Heart right ventricle (tissue), 16 donors: ENCODE measurements around the gene CXCR3. TPM values are rescaled to one million over a fixed set of nuclear protein-coding genes. Genes with fewer than 3 reads are reported as not detected.

Experiments used
- ATAC-seq, 8 donors: fragments of 200-7000 bp; cut with Tn5 transposase; one replicate each; pipeline ENCODE4 v1.9.1; 2020; ENCODE audit warnings: mild to moderate bottlenecking in 8 of 8, moderate library complexity in 8 of 8, moderate number of reproducible peaks in 1 of 8
- DNase-seq, 2 donors: peaks; one replicate each; pipeline ENCODE4 v3.0.0-alpha.2; 2020
- H3K27ac ChIP-seq, 10 donors: fragments of 200-600 bp; sonication (generic) in 2 of 10; one replicate each; pipeline versions ENCODE4 v1.5.0 to v1.8.0; 2020 to 2022; ENCODE audit warnings: mild to moderate bottlenecking in 3 of 10
- H3K27me3 ChIP-seq, 7 donors: fragments of 200-600 bp; one replicate each; pipeline ENCODE4 v1.8.0; 2021 to 2022; ENCODE audit warnings: mild to moderate bottlenecking in 2 of 7
- H3K36me3 ChIP-seq, 9 donors: fragments of 200-600 bp; sonication (generic) in 1 of 9; one replicate each; pipeline versions ENCODE4 v1.5.0 to v1.8.0; 2020 to 2022; ENCODE audit warnings: mild to moderate bottlenecking in 2 of 9
- H3K4me1 ChIP-seq, 9 donors: fragments of 200-600 bp; sonication (generic) in 1 of 9; one replicate each; pipeline versions ENCODE4 v1.5.0 to v1.8.0; 2020 to 2022; ENCODE audit warnings: mild to moderate bottlenecking in 4 of 9
- H3K4me3 ChIP-seq, 10 donors: fragments of 200-600 bp; sonication (generic) in 2 of 10; one replicate each; pipeline versions ENCODE4 v1.5.0 to v1.8.0; 2020 to 2022; ENCODE audit warnings: mild to moderate bottlenecking in 7 of 10, moderate library complexity in 2 of 10
- H3K9me3 ChIP-seq, 11 donors: fragments of 200-600 bp in 10 of 11; sonication (generic) in 2 of 11; one replicate each; pipeline versions ENCODE4 v1.5.0 to v1.8.0; 2013 to 2022; ENCODE audit warnings: mild to moderate bottlenecking in 2 of 11, control low read depth in 1 of 11, moderate library complexity in 1 of 11
- WGBS, 2 donors: extraction: QIAGEN DNeasy Blood & Tissue Kit; methylation state at CpG; one replicate each; pipeline ENCODE4 v1.1.7; 2013; ENCODE audit warnings: inconsistent platforms in 1 of 2; 5-methylcytosine and 5-hydroxymethylcytosine counted together
- intact Hi-C, 10 donors: fragments of 100-400 bp; cut with DNase I; formaldehyde crosslinking; loops; one replicate each; pipeline versions ENCODE4 v1.11.1 to v1.14.2; 2022
- polyA plus RNA-seq, 2 donors: library from polyadenylated mRNA; stranded (reverse); fragments of 200-250 nt; gene quantifications; one replicate each; pipeline ENCODE4 v1.2.3, GENCODE V29; 2013
- total RNA-seq, 10 donors: library from RNA; stranded (reverse); fragmentation: NEBNext Ultra II Directional in 3 of 10; extraction: Animal tissue kit (Norgen Biotek cat#: 25700) in 3 of 10; gene quantifications; one replicate each; pipeline versions ENCODE4 v1.2.1 to v1.2.4, GENCODE V29; 2021 to 2023
- TF ChIP-seq, protein P1 (sequence below), 9 donors: fragments of 200-600 bp; sonication (generic) in 2 of 9; IDR thresholded peaks; one replicate each; pipeline versions ENCODE4 v1.5.0 to v1.8.0; 2021 to 2022; ENCODE audit warnings: antibody characterized with exemption in 9 of 9, mild to moderate bottlenecking in 5 of 9, moderate library complexity in 1 of 9
- donor health status: Arrhythmogenic right ventricular cardiomyopathy.
- donor health status: ischemic (EF 13 %, LVEDD 7.1; RV severe dilation, severe dysfunction).
- donor health status: healthy with polysubstance abuse.
- donor health status: DM: no; HTN: yes; CAD: no.
- donor health status: DM: no; HTN: no; CAD: no.
- donor health status: ischemic (EF 25% LVEDD 6.9; RV normal size, moderate dysfunction).
- donor health status: ischemic (EF 25% LVEDD 5.7; RV mildly dilated, moderate dysfunction).
- donor health status: healthy.
- donor health status: DM: yes; HTN: yes; CAD: no.
- donor health status: Ischemic cardiomyopathy.
- donor health status: ischemic (EF 35%, LVEDD 5.7; RV mildly dilated, moderate dysfunction).
- donor health status: nonischemic (EF 11% LVEDD 7.7; RV severe dilation, severe dysfunction).
- donor health status: DM: yes; HTN: yes; CAD: no.
- donor health status: PGD.
- donor health status: ischemic (EF 29% LVEDD 5.4; RV normal size, mild dysfunction).
- donor health status: nonischemic (EF 23%, LVEDD 6.1; RV moderate dilation, normal function).

CXCR3 gene
- total and polyA plus RNA-seq, 12 donors: 0.10 to 2.7 (median 0.24) TPM; not detected in 6

GRCh38 chrX:71638409-71638808 lies 20.1 kb upstream of the CXCR3 start:
- Histone ChIP-seq H3K9me3 (no peaks in the 10 kb centered on the region), H3K4me3 (no peak overlapping the region), H3K27me3 (no peaks in the 10 kb centered on the region), H3K36me3 (no peaks in the 10 kb centered on the region), H3K27ac (no peak overlapping the region), H3K4me1 (peaks cover 0 to 12% (median 0%) of the 10 kb centered on the region in 9 donors)
- 83 to 85% methylated on average over 4 of the region's 4 CpGs for WGBS, 2 donors
- TF ChIP-seq, protein P1, sequence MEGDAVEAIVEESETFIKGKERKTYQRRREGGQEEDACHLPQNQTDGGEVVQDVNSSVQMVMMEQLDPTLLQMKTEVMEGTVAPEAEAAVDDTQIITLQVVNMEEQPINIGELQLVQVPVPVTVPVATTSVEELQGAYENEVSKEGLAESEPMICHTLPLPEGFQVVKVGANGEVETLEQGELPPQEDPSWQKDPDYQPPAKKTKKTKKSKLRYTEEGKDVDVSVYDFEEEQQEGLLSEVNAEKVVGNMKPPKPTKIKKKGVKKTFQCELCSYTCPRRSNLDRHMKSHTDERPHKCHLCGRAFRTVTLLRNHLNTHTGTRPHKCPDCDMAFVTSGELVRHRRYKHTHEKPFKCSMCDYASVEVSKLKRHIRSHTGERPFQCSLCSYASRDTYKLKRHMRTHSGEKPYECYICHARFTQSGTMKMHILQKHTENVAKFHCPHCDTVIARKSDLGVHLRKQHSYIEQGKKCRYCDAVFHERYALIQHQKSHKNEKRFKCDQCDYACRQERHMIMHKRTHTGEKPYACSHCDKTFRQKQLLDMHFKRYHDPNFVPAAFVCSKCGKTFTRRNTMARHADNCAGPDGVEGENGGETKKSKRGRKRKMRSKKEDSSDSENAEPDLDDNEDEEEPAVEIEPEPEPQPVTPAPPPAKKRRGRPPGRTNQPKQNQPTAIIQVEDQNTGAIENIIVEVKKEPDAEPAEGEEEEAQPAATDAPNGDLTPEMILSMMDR (IDR thresholded peaks at IDR 0.05): no peak
- intact Hi-C loops: loop anchor here in 1 of 10 donors (5.0 kb wide), 1 partner anchor 56 kb away; no protein-coding TSS in a partner anchor
- no peak for ATAC-seq
- no peak for DNase-seq

DNA sequence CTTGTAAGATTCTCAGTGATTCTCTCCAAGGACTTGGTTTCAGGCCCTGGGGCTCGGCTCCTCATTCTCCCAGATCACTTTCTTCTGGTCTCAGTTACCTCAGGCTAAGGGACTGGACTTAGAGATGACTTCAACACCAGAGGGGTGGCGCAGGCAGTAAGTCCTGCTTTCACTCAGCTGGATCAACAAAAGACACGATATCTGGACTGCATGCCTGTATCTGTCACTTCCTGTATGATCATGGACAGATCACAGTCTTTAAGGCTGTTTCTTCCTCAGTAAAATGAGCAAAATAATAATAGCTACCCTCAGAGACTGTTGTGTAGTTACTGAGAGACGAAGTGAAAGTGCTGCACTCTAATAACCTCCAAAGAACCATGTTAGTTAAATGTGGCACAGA lies 19.5 kb upstream of the CXCR3 start:
- Histone ChIP-seq H3K4me1 (peaks cover 0 to 12% (median 0%) of the 10 kb centered on the region in 9 donors), H3K27ac (no peak overlapping the region), H3K4me3 (no peak overlapping the region), H3K36me3 (no peaks in the 10 kb centered on the region), H3K9me3 (no peaks in the 10 kb centered on the region), H3K27me3 (no peaks in the 10 kb centered on the region)
- TF ChIP-seq, protein P1 (IDR thresholded peaks at IDR 0.05): no peak
- DNase-seq (no peak), ATAC-seq (peak in 4 of 8 donors; percentile 41 to 67 (median 51))
- intact Hi-C loops: loop anchor here in 1 of 10 donors (5.0 kb wide), 1 partner anchor 56 kb away; no protein-coding TSS in a partner anchor
- 43 to 76% methylated on average over 4 of the region's 4 CpGs for WGBS, 2 donors

DNA sequence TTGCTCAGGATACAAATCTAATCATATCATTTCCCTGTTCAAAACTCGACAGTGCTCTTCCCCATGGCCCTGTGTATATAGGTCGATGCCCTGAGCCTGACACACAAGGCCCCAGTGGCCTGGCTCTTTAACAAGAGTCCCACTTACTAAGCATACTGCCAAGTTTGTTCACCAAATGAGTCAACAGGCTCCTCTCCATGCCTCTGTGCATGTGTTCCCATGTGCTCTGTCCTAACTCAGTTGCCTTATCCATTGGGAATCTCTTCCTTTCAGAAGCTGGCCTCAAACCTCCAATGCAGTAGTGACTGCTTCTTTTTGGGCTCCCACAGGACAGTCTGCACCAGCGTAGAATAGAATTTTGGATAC lies 18.9 kb upstream of the CXCR3 start:
- H3K4me1 ChIP-seq: peaks cover 0 to 12% (median 0%) of the 10 kb centered on the region in 9 donors
- no peaks in the 10 kb centered on the region for H3K9me3 ChIP-seq
- no peaks in the 10 kb centered on the region for H3K36me3 ChIP-seq
- TF ChIP-seq, protein P1 (IDR thresholded peaks at IDR 0.05): no peak
- no peak overlapping the region for H3K4me3 ChIP-seq
- no peaks in the 10 kb centered on the region for H3K27me3 ChIP-seq
- DNase-seq: no peak
- ATAC-seq: peak in 6 of 8 donors; percentile 17 to 57 (median 37)
- intact Hi-C loops: loop anchor here in 1 of 10 donors (5.0 kb wide), 1 partner anchor 55 kb away; no protein-coding TSS in a partner anchor
- no peak overlapping the region for H3K27ac ChIP-seq
- 68 to 77% methylated on average over 3 of the region's 3 CpGs for WGBS, 2 donors

GRCh38 chrX:71636438-71637252 lies 18.3 kb upstream of the CXCR3 start:
- Histone ChIP-seq H3K4me1 (peaks cover 0 to 12% (median 0%) of the 10 kb centered on the region in 9 donors), H3K27ac (no peak overlapping the region), H3K4me3 (no peak overlapping the region), H3K36me3 (no peaks in the 10 kb centered on the region), H3K27me3 (peaks cover 0 to under 1% (median 0%) of the 10 kb centered on the region in 7 donors), H3K9me3 (no peaks in the 10 kb centered on the region)
- TF ChIP-seq, protein P1 (IDR thresholded peaks at IDR 0.05): no peak
- 70% methylated on average over 9 of the region's 9 CpGs for WGBS, 2 donors
- peak in 6 of 8 donors; percentile 37 to 78 (median 68) for ATAC-seq
- intact Hi-C loops: loop anchor here in 1 of 10 donors (5.0 kb wide), 1 partner anchor 54 kb away; no protein-coding TSS in a partner anchor
- no peak for DNase-seq
